Measurements from ENCODE around the gene EFTUD2.

- TF ChIP-seq CTCF (IDR thresholded peaks at IDR 0.05) (no peak), POLR2A (IDR thresholded peaks at IDR 0.05) (no peak)
Measured at GRCh38 chr17:44918006-44918405, 18.8 kb upstream of the EFTUD2 start.
